GM21528 (cell line): Measurements from ENCODE around the gene TCTN2.

Experiments
- ATAC-seq: cut with Tn5 transposase; IDR thresholded peaks from one replicate; pipeline ENCODE4 v1.9.1; 2021; ENCODE audit warnings: mild to moderate bottlenecking, moderate library complexity; ENCODE audit not compliant: unreplicated experiment, low FRiP score

Gene TCTN2

GRCh38 chr12:123733229-123733628 lies 62.3 kb downstream of the TCTN2 start:
- no peak for ATAC-seq

- ATAC-seq: no peak
Observed at GRCh38 chr12:123734268-123734667, 63.4 kb downstream of the TCTN2 start.

- no peak for ATAC-seq
Observed at GRCh38 chr12:123741937-123742572, 71.1 kb downstream of the TCTN2 start.

- ATAC-seq: no peak
Observed at GRCh38 chr12:123743002-123743401, 72.1 kb downstream of the TCTN2 start.

- ATAC-seq: no peak
Observed at GRCh38 chr12:123744836-123745235, 73.9 kb downstream of the TCTN2 start.

- no peak for ATAC-seq
Observed at GRCh38 chr12:123747309-123747708, 76.4 kb downstream of the TCTN2 start.

- ATAC-seq: no peak
Observed at GRCh38 chr12:123748161-123748560, 77.2 kb downstream of the TCTN2 start.

GRCh38 chr12:123748661-123749060 lies 77.7 kb downstream of the TCTN2 start:
- ATAC-seq: no peak

- no peak for ATAC-seq
Observed at GRCh38 chr12:123749355-123749754, 78.4 kb downstream of the TCTN2 start.

- no peak for ATAC-seq
Observed at GRCh38 chr12:123750159-123750656, 79.3 kb downstream of the TCTN2 start.

GRCh38 chr12:123752046-123752445 lies 81.1 kb downstream of the TCTN2 start:
- ATAC-seq: no peak

- no peak for ATAC-seq
Observed at GRCh38 chr12:123754041-123754772, 83.3 kb downstream of the TCTN2 start.

GRCh38 chr12:123757561-123757960 lies 86.6 kb downstream of the TCTN2 start:
- no peak for ATAC-seq
